ENCODE data around the gene CUBN.

Gene CUBN

GRCh38 chr10:16948361-16948760 lies 181.2 kb downstream of the CUBN start:
- H3K27me3 ChIP-seq (replicated peaks; ENCODE audit: control insufficient read depth, insufficient read depth, low read length, poor library complexity, severe bottlenecking): no peaks in the 10 kb centered on the region
- H3K27ac ChIP-seq (ENCODE audit: insufficient read depth, low read length, poor library complexity, severe bottlenecking): no peak overlapping the region
- no peaks in the 10 kb centered on the region for H3K36me3 ChIP-seq (ENCODE audit: control insufficient read depth, insufficient read depth, low read length)
- H3K9me3 ChIP-seq (ENCODE audit: control insufficient read depth, low read length): no peaks in the 10 kb centered on the region
- H3K4me3 ChIP-seq (ENCODE audit: insufficient read depth, low read depth, low read length, poor library complexity, severe bottlenecking): no peak overlapping the region
- no peaks in the 10 kb centered on the region for H3K4me1 ChIP-seq (ENCODE audit: control insufficient read depth, insufficient read depth, low read length, poor library complexity, severe bottlenecking)
- peak; percentile 45 to 64 (median 45) for DNase-seq

DNA sequence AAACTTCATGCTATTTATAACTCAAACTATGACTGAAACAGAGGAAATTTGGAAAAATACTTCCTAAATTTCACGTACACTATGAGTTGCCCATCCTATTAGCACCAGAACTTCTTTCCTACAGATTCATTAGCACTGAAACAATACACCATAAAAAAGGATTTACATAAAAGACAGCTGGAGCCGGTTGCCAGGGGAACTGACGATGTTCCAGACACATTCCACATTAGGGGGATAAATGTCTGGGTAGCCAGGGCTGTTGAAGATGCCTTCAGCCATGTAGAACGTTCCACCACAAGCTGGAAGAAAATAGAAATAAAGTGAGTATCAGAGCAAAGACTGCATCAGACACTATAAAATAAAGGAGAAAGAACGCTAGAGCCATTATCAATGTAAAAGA lies 182.5 kb downstream of the CUBN start:
- Histone ChIP-seq H3K4me1 (ENCODE audit: control insufficient read depth, insufficient read depth, low read length, poor library complexity, severe bottlenecking) (no peaks in the 10 kb centered on the region), H3K9me3 (ENCODE audit: control insufficient read depth, low read length) (no peaks in the 10 kb centered on the region), H3K27ac (ENCODE audit: insufficient read depth, low read length, poor library complexity, severe bottlenecking) (no peak overlapping the region), H3K27me3 (replicated peaks; ENCODE audit: control insufficient read depth, insufficient read depth, low read length, poor library complexity, severe bottlenecking) (no peaks in the 10 kb centered on the region), H3K4me3 (ENCODE audit: insufficient read depth, low read depth, low read length, poor library complexity, severe bottlenecking) (no peak overlapping the region), H3K36me3 (ENCODE audit: control insufficient read depth, insufficient read depth, low read length) (no peaks in the 10 kb centered on the region)
- no peak for DNase-seq

DNA sequence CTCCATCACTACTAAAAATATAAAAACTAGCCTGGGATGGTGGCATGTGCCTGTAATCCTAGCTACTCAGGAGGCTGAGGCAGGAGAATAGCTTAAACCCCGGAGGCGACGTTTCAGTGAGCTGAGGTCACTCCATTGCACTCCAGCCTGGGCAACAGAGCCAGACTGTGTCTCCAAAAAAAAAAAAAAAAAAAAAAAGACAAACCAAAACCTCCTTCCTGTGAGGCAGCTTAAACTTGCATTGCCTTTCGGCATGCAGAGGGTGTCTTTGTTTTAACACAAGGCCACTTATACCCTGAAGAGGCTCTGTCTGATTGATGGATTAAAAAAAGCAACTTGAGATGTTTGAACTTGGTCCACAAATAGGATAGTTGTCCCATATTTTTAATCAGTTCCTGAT lies 184.0 kb downstream of the CUBN start:
- Histone ChIP-seq H3K27me3 (replicated peaks; ENCODE audit: control insufficient read depth, insufficient read depth, low read length, poor library complexity, severe bottlenecking) (no peaks in the 10 kb centered on the region), H3K4me3 (ENCODE audit: insufficient read depth, low read depth, low read length, poor library complexity, severe bottlenecking) (no peak overlapping the region), H3K36me3 (ENCODE audit: control insufficient read depth, insufficient read depth, low read length) (no peaks in the 10 kb centered on the region), H3K27ac (ENCODE audit: insufficient read depth, low read length, poor library complexity, severe bottlenecking) (no peak overlapping the region), H3K4me1 (ENCODE audit: control insufficient read depth, insufficient read depth, low read length, poor library complexity, severe bottlenecking) (no peaks in the 10 kb centered on the region), H3K9me3 (ENCODE audit: control insufficient read depth, low read length) (no peaks in the 10 kb centered on the region)
- no peak for DNase-seq

DNA sequence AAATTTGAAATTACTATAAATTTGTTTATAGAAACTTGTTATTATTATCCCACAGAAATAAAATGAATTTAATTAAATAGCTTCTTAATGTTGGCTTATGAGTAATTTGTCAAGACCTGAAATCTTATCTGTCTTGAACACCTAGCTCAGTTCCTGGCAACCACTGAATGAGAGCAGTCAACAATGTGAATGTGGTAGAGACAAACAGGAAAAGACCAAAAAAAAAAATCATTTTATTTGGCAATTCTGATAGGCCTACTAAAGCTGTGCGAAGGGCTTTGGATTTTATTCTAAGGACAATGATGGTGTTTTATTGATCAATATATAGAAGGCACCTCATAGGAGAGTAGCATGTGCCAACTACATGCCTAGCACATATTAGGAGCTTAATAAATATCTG lies 184.6 kb downstream of the CUBN start:
- H3K4me1 ChIP-seq (ENCODE audit: control insufficient read depth, insufficient read depth, low read length, poor library complexity, severe bottlenecking): no peaks in the 10 kb centered on the region
- H3K27me3 ChIP-seq (replicated peaks; ENCODE audit: control insufficient read depth, insufficient read depth, low read length, poor library complexity, severe bottlenecking): no peaks in the 10 kb centered on the region
- H3K4me3 ChIP-seq (ENCODE audit: insufficient read depth, low read depth, low read length, poor library complexity, severe bottlenecking): no peak overlapping the region
- no peaks in the 10 kb centered on the region for H3K36me3 ChIP-seq (ENCODE audit: control insufficient read depth, insufficient read depth, low read length)
- DNase-seq: no peak
- H3K9me3 ChIP-seq (ENCODE audit: control insufficient read depth, low read length): no peaks in the 10 kb centered on the region
- H3K27ac ChIP-seq (ENCODE audit: insufficient read depth, low read length, poor library complexity, severe bottlenecking): no peak overlapping the region

DNA sequence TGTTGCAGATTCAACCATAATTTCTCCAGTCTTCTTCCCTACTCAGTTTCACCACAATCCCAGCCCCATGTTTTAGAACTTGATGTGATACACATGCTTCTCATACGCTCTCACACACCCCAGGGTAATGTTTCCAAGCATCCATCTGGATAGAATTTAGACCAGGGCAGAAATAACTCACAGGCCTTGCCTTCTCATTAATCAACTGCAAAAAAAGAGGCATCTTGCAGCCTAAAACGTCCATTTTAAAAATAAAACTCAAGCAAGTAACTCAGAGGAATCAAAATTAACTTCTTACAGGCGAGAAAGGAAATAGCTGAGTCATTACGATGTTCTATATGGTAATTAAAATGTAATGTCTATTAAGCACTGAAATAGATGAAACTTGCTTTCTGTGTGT lies 185.2 kb downstream of the CUBN start:
- Histone ChIP-seq H3K36me3 (ENCODE audit: control insufficient read depth, insufficient read depth, low read length) (no peaks in the 10 kb centered on the region), H3K4me3 (ENCODE audit: insufficient read depth, low read depth, low read length, poor library complexity, severe bottlenecking) (no peak overlapping the region), H3K27ac (ENCODE audit: insufficient read depth, low read length, poor library complexity, severe bottlenecking) (no peak overlapping the region), H3K4me1 (ENCODE audit: control insufficient read depth, insufficient read depth, low read length, poor library complexity, severe bottlenecking) (no peaks in the 10 kb centered on the region), H3K27me3 (replicated peaks; ENCODE audit: control insufficient read depth, insufficient read depth, low read length, poor library complexity, severe bottlenecking) (no peaks in the 10 kb centered on the region), H3K9me3 (ENCODE audit: control insufficient read depth, low read length) (no peaks in the 10 kb centered on the region)
- DNase-seq: no peak

- Histone ChIP-seq H3K4me3 (ENCODE audit: insufficient read depth, low read depth, low read length, poor library complexity, severe bottlenecking) (no peak overlapping the region), H3K27ac (ENCODE audit: insufficient read depth, low read length, poor library complexity, severe bottlenecking) (no peak overlapping the region), H3K4me1 (ENCODE audit: control insufficient read depth, insufficient read depth, low read length, poor library complexity, severe bottlenecking) (no peaks in the 10 kb centered on the region), H3K27me3 (replicated peaks; ENCODE audit: control insufficient read depth, insufficient read depth, low read length, poor library complexity, severe bottlenecking) (no peaks in the 10 kb centered on the region), H3K9me3 (ENCODE audit: control insufficient read depth, low read length) (no peaks in the 10 kb centered on the region), H3K36me3 (ENCODE audit: control insufficient read depth, insufficient read depth, low read length) (no peaks in the 10 kb centered on the region)
- no peak for DNase-seq
Measured at GRCh38 chr10:16943295-16944285, 186.0 kb downstream of the CUBN start.

DNA sequence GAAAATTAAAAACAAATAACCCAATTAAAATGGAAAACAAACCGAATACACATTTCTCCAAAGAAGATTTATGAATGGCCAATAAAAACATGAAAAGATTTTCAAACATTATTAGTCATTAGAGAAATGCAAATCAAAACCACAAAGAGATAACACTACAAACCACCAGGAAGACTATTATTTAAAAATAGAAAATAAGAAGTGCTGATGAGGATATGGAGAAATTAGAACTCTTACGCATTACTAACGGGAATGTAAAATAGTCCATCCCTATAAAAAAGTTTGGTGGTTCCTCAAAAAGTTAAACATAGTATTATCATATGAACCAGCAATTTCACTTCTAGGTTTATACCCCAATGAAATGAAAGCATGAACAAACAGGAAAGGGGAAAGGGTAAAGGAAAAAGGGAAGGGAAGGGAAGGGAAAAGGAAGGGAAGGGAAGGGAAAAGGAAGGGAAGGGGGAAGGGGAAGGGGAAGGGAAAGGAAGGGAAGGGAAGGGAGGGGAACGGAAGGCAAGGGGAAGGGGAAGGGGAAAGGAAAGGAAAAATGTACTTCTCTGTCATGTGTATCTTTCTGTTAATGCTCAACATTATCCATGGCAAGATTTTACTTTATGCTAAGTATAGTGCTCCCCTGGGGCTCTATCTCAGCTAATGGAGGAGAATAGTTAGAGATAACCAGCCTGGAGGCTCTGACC lies 187.1 kb downstream of the CUBN start:
- Histone ChIP-seq H3K9me3 (ENCODE audit: control insufficient read depth, low read length) (no peaks in the 10 kb centered on the region), H3K36me3 (ENCODE audit: control insufficient read depth, insufficient read depth, low read length) (no peaks in the 10 kb centered on the region), H3K4me3 (ENCODE audit: insufficient read depth, low read depth, low read length, poor library complexity, severe bottlenecking) (no peak overlapping the region), H3K27me3 (replicated peaks; ENCODE audit: control insufficient read depth, insufficient read depth, low read length, poor library complexity, severe bottlenecking) (no peaks in the 10 kb centered on the region), H3K4me1 (ENCODE audit: control insufficient read depth, insufficient read depth, low read length, poor library complexity, severe bottlenecking) (no peaks in the 10 kb centered on the region), H3K27ac (ENCODE audit: insufficient read depth, low read length, poor library complexity, severe bottlenecking) (no peak overlapping the region)
- DNase-seq: no peak

DNA sequence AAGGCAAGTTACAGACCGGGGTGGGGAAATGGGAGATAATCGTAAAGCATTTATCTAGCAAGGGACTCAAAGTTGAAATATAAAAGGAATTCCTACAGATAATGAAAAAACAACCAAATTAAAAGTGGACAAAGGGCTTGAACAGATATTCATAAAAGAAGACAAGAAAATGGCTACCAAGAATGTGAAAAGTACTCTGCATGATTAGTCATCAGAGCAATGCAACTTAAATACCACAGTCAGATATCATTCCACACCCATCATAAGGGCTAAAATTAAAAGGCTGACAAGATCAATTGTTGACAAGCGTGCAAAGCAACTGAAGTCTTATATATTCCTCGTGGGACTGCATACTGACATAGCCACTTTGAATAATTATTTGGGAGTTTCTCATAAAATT lies 187.7 kb downstream of the CUBN start:
- no peaks in the 10 kb centered on the region for H3K36me3 ChIP-seq (ENCODE audit: control insufficient read depth, insufficient read depth, low read length)
- no peak overlapping the region for H3K4me3 ChIP-seq (ENCODE audit: insufficient read depth, low read depth, low read length, poor library complexity, severe bottlenecking)
- H3K9me3 ChIP-seq (ENCODE audit: control insufficient read depth, low read length): no peaks in the 10 kb centered on the region
- H3K4me1 ChIP-seq (ENCODE audit: control insufficient read depth, insufficient read depth, low read length, poor library complexity, severe bottlenecking): no peaks in the 10 kb centered on the region
- H3K27ac ChIP-seq (ENCODE audit: insufficient read depth, low read length, poor library complexity, severe bottlenecking): no peak overlapping the region
- DNase-seq: no peak
- no peaks in the 10 kb centered on the region for H3K27me3 ChIP-seq (replicated peaks; ENCODE audit: control insufficient read depth, insufficient read depth, low read length, poor library complexity, severe bottlenecking)

- Histone ChIP-seq H3K4me3 (ENCODE audit: insufficient read depth, low read depth, low read length, poor library complexity, severe bottlenecking) (no peak overlapping the region), H3K27me3 (replicated peaks; ENCODE audit: control insufficient read depth, insufficient read depth, low read length, poor library complexity, severe bottlenecking) (no peaks in the 10 kb centered on the region), H3K27ac (ENCODE audit: insufficient read depth, low read length, poor library complexity, severe bottlenecking) (no peak overlapping the region), H3K36me3 (ENCODE audit: control insufficient read depth, insufficient read depth, low read length) (no peaks in the 10 kb centered on the region), H3K4me1 (ENCODE audit: control insufficient read depth, insufficient read depth, low read length, poor library complexity, severe bottlenecking) (no peaks in the 10 kb centered on the region), H3K9me3 (ENCODE audit: control insufficient read depth, low read length) (no peaks in the 10 kb centered on the region)
- no peak for DNase-seq
Measured at GRCh38 chr10:16941067-16941466, 188.5 kb downstream of the CUBN start.

GRCh38 chr10:16938952-16939351 lies 190.7 kb downstream of the CUBN start:
- no peak for DNase-seq
- Histone ChIP-seq H3K36me3 (ENCODE audit: control insufficient read depth, insufficient read depth, low read length) (no peaks in the 10 kb centered on the region), H3K27me3 (replicated peaks; ENCODE audit: control insufficient read depth, insufficient read depth, low read length, poor library complexity, severe bottlenecking) (no peaks in the 10 kb centered on the region), H3K4me1 (ENCODE audit: control insufficient read depth, insufficient read depth, low read length, poor library complexity, severe bottlenecking) (no peaks in the 10 kb centered on the region), H3K4me3 (ENCODE audit: insufficient read depth, low read depth, low read length, poor library complexity, severe bottlenecking) (no peak overlapping the region), H3K9me3 (ENCODE audit: control insufficient read depth, low read length) (no peaks in the 10 kb centered on the region), H3K27ac (ENCODE audit: insufficient read depth, low read length, poor library complexity, severe bottlenecking) (no peak overlapping the region)

All from effector memory CD4-positive, alpha-beta T cell (primary cell).